Measurements from ENCODE around the gene BSND. TPM values are rescaled to one million over a fixed set of nuclear protein-coding genes. Genes with fewer than 3 reads are reported as not detected.

Gene BSND
- total RNA-seq, 2 donors from 2014 or later = not detected

DNA sequence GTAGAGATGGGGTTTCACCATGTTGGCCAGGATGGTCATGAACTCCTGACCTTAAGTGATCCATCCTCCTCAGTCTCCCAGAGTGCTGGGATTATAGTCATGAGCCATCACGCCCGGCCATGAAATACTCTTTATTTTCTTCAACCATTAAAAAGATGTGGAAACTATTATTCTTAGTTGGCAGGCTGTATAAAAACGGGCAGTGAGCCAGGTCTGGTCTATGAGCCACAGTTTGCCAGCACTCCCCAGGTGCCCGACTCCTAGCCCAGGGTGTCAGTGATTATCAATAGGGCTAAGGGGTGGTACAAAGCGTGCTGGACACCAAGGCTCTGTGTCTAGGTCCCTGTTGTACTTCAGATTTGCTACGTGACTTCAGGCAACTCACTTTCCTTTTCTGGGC is 22.0 kb upstream of the BSND start:
- no peak for DNase-seq (ENCODE audit: low spot score)
- Histone ChIP-seq H3K27me3 (no peaks in the 10 kb centered on the region), H3K36me3 (no peaks in the 10 kb centered on the region), H3K9me3 (no peaks in the 10 kb centered on the region), H3K4me1 (peaks cover 0 to 5% of the 10 kb centered on the region in 2 donors), H3K27ac (no peak overlapping the region), H3K4me3 (no peak overlapping the region)
- TF ChIP-seq, protein P1, sequence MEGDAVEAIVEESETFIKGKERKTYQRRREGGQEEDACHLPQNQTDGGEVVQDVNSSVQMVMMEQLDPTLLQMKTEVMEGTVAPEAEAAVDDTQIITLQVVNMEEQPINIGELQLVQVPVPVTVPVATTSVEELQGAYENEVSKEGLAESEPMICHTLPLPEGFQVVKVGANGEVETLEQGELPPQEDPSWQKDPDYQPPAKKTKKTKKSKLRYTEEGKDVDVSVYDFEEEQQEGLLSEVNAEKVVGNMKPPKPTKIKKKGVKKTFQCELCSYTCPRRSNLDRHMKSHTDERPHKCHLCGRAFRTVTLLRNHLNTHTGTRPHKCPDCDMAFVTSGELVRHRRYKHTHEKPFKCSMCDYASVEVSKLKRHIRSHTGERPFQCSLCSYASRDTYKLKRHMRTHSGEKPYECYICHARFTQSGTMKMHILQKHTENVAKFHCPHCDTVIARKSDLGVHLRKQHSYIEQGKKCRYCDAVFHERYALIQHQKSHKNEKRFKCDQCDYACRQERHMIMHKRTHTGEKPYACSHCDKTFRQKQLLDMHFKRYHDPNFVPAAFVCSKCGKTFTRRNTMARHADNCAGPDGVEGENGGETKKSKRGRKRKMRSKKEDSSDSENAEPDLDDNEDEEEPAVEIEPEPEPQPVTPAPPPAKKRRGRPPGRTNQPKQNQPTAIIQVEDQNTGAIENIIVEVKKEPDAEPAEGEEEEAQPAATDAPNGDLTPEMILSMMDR (IDR thresholded peaks at IDR 0.05) = no peak

DNA sequence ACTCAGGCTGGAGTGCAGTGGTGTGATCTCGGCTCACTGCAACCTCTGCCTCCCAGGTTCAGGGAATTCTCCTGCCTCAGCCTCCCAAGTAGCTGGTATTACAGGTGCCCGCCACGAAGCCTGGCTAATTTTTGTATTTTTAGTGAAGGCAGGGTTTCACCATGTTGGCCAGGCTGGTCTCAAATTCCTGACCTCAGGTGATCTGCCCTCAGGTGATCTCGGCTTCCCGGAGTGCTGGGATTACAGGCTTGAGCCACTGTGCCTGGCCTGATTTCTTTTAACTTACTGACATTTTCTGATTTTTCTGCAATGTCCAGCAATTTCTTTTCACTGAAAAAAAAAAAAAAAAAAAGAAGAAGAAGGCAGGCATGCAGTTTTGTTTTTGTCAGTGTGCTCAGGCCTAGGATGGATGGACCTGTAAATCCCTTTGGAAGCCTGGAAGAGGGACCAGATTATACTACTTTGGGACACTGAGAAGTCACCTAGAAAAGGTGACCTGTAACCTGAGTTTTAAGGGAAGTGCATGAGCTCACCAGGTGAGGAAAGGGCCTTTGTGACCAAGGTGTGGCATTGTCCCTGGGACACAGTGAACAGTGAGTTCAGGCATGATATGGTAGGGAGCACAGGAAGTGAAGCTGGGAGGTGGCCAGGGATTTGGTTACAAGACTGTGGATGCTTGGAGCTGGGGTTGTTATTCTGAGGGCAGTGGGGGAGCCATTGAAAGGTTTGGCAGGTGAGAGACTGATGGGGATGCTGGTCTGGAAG is 21.0 kb upstream of the BSND start:
- no peaks in the 10 kb centered on the region for H3K36me3 ChIP-seq
- peaks cover 0 to 5% of the 10 kb centered on the region in 2 donors for H3K4me1 ChIP-seq
- H3K9me3 ChIP-seq = no peaks in the 10 kb centered on the region
- DNase-seq (ENCODE audit: low spot score) = no peak
- no peak overlapping the region for H3K27ac ChIP-seq
- no peaks in the 10 kb centered on the region for H3K27me3 ChIP-seq
- H3K4me3 ChIP-seq = no peak overlapping the region
- TF ChIP-seq, protein P1 (IDR thresholded peaks at IDR 0.05) = no peak

DNA sequence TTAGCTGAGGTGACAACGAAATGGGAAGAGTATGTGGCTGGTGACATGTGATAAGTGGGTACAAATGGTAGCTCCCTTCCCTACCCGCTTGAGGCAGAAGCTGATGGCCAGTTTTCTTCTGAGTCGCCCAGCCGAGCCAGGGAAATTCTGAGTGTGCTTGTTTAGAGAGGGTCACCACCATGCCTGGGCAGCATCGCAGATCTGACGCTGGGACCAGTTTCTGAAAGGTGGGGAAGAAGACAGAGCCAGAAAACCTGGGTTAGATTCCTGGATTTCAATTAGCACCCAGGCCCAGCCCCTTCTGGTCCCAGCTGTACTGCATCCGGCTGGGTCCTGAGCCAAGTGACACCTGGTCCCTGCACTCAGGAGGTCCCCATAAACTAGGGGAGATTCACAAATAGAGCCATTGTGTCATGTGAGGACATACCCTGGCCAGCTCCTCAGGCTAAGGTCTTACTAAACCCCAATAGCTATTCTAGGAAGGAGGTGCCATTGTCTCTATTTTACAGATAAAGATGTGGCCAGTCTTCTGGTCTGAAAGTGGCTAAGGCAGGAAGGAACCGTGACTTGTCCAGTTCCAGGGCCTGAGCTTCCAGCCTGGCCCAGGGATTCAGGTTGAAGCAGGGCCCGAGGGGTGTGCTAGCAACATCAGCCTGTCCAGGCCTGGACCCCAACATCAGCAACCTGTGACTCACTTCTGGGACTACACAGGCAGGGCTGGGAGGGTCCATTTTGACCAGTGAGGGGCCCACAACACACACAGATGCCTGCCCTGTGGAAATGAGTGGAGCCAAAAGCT is 20.0 kb upstream of the BSND start:
- TF ChIP-seq, protein P1 (IDR thresholded peaks at IDR 0.05) = no peak
- Histone ChIP-seq H3K36me3 (no peaks in the 10 kb centered on the region), H3K4me3 (no peak overlapping the region), H3K9me3 (no peaks in the 10 kb centered on the region), H3K4me1 (peaks cover 0 to 5% of the 10 kb centered on the region in 2 donors), H3K27ac (no peak overlapping the region), H3K27me3 (no peaks in the 10 kb centered on the region)
- no peak for DNase-seq (ENCODE audit: low spot score)

DNA sequence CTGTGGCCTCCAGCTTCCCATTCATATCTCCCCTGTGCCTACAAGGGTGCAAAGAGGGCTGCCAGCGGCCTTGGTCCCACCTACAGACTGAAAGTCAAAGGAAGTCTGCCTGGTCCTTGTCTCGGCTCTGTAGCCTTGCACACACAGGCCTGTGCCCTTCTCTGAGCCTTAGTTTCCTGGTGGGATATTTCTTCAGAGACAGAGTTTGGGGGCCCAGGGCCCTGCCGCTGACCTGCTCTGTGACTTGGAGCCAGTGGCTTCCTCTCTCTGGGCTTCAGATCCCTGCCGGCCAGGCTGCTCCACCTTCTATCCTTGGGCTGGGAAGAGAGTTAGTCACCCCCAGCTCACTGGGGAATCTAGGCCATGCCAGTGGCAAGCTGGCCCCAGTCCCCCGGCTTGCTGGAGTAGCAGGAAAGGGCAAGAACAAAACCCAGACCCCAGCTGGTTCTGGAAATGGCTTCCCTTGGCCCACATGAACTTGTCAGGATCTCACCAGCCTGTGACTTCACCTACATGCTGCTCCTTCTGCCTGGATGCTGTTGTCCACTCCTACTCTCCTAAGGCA is 19.3 kb upstream of the BSND start:
- Histone ChIP-seq H3K4me1 (peaks cover 0 to 5% of the 10 kb centered on the region in 2 donors), H3K36me3 (no peaks in the 10 kb centered on the region), H3K9me3 (no peaks in the 10 kb centered on the region), H3K4me3 (no peak overlapping the region), H3K27me3 (no peaks in the 10 kb centered on the region), H3K27ac (no peak overlapping the region)
- no peak for DNase-seq (ENCODE audit: low spot score)
- TF ChIP-seq, protein P1 (IDR thresholded peaks at IDR 0.05) = no peak

DNA sequence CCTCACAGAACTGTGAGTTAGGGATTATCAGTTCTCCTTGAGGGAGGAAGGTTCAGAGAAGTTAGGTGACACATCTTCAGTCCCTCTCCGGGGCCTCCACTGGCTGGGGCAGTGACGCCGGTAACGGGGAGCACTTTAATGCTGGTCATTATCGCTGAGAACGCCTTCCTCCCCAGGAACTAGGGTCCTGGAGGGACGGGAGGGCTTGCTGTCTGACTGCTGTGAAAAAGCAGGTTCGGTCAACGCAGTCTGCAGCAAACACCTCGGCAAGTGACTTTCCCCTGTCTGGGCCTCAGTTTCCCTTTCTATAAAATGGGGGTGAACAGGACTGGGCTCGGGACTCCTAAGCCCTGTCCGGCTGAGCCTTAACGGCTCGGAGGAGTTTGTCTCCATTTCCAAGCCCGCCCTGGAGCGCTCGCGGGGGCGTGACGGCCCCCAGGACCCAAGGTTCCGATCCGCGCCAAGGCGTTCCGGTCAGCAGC is 18.6 kb upstream of the BSND start:
- no peak overlapping the region for H3K27ac ChIP-seq
- H3K9me3 ChIP-seq = no peaks in the 10 kb centered on the region
- H3K27me3 ChIP-seq = no peaks in the 10 kb centered on the region

More for the DNA sequence above, 18.6 kb upstream of the BSND start:
- Histone ChIP-seq H3K36me3 (no peaks in the 10 kb centered on the region), H3K4me3 (peak overlapping the region; percentile 40 to 46), H3K4me1 (peaks cover 0 to 5% of the 10 kb centered on the region in 2 donors)
- TF ChIP-seq, protein P1 (IDR thresholded peaks at IDR 0.05) = no peak
- DNase-seq (ENCODE audit: low spot score) = no peak

Measured in right atrium auricular region (tissue), 2 donors.